Measurements from ENCODE around the gene TOX2. TPM values are rescaled to one million over a fixed set of nuclear protein-coding genes. Genes with fewer than 3 reads are reported as not detected.

Gene TOX2
- total RNA-seq, 1 experiment from 2014 or later = 1.6 TPM

- Histone ChIP-seq H3K4me3 (ENCODE audit: insufficient read depth, low read depth, low read length) (no peak overlapping the region), H3K36me3 (replicated peaks; ENCODE audit: control insufficient read depth, insufficient read depth, low read length) (no peaks in the 10 kb centered on the region), H3K27me3 (ENCODE audit: control insufficient read depth, insufficient read depth, low read length) (no peaks in the 10 kb centered on the region)
- DNase-seq = no peak
Observed at GRCh38 chr20:44050327-44050726, 135.7 kb downstream of the TOX2 start.

GRCh38 chr20:44050925-44051660 is 136.4 kb downstream of the TOX2 start:
- Histone ChIP-seq H3K4me3 (ENCODE audit: insufficient read depth, low read depth, low read length) (no peak overlapping the region), H3K36me3 (replicated peaks; ENCODE audit: control insufficient read depth, insufficient read depth, low read length) (no peaks in the 10 kb centered on the region), H3K27me3 (ENCODE audit: control insufficient read depth, insufficient read depth, low read length) (no peaks in the 10 kb centered on the region)
- DNase-seq = no peak

- H3K27me3 ChIP-seq (ENCODE audit: control insufficient read depth, insufficient read depth, low read length) = no peaks in the 10 kb centered on the region
- no peak overlapping the region for H3K4me3 ChIP-seq (ENCODE audit: insufficient read depth, low read depth, low read length)
- DNase-seq = no peak
- H3K36me3 ChIP-seq (replicated peaks; ENCODE audit: control insufficient read depth, insufficient read depth, low read length) = no peaks in the 10 kb centered on the region
Observed at GRCh38 chr20:44051661-44052000, 137.0 kb downstream of the TOX2 start.

DNA sequence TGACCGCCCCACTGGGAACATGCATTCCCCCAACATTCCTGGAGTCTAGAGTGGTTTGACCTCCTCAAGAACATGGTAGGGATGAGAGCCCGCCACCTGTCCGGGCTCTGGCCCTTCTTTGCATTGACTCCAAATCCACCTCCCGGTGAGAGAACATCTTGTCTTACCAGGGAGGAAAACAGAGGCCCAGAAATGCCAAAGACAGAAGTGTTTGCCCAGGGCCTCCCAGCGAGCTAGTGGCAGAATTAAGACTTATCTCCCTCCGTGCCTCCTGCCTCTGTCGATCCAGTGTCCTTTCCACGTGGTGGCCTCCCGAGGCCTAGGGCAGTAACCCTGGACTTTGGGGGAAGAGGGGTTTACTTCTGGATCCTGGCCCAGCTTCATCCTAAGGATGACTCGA is 137.5 kb downstream of the TOX2 start:
- Histone ChIP-seq H3K36me3 (replicated peaks; ENCODE audit: control insufficient read depth, insufficient read depth, low read length) (no peaks in the 10 kb centered on the region), H3K4me3 (ENCODE audit: insufficient read depth, low read depth, low read length) (no peak overlapping the region), H3K27me3 (ENCODE audit: control insufficient read depth, insufficient read depth, low read length) (no peaks in the 10 kb centered on the region)
- DNase-seq = no peak

DNA sequence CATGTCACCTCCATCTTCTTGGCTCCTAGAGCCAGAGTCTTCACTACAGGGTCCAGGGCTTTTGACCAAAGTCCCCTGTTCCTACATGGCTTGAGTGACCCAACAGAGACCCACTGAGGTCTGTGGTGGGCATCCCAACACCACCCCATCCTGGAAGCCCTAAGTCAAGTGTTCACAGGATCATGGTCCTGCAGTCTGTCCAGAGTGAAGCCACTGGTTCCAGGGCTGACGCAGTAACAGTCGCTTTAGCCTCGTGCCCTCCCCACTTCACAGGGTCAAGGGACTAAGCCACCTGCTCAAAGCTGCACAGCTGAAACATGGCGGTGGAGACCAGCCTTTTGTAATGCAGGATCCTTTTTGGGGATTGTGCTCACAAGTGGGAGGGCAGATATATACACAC is 138.4 kb downstream of the TOX2 start:
- no peak for DNase-seq
- no peaks in the 10 kb centered on the region for H3K27me3 ChIP-seq (ENCODE audit: control insufficient read depth, insufficient read depth, low read length)
- no peak overlapping the region for H3K4me3 ChIP-seq (ENCODE audit: insufficient read depth, low read depth, low read length)
- H3K36me3 ChIP-seq (replicated peaks; ENCODE audit: control insufficient read depth, insufficient read depth, low read length) = no peaks in the 10 kb centered on the region

GRCh38 chr20:44054118-44054517 is 139.5 kb downstream of the TOX2 start:
- DNase-seq = no peak
- no peaks in the 10 kb centered on the region for H3K27me3 ChIP-seq (ENCODE audit: control insufficient read depth, insufficient read depth, low read length)
- no peak overlapping the region for H3K4me3 ChIP-seq (ENCODE audit: insufficient read depth, low read depth, low read length)
- no peaks in the 10 kb centered on the region for H3K36me3 ChIP-seq (replicated peaks; ENCODE audit: control insufficient read depth, insufficient read depth, low read length)

DNA sequence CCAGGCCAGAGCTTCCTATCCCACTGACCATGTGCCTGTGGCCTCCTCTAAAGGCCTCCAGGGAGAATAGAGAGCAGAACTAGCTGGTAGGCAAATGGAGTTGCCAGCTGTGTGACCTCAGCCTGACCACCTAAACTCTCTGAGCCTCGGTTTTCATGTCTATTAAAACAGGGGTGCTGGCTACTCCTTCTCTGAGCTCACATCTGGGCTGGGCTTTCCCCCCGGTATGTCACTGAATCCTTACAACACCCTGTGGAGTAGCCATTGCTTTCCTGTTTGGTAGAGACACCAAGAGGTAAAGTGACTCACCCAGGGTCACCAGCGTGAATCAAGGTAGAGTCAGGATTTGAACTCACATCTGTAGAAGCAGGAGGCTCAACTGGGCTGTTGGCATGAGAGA is 140.2 kb downstream of the TOX2 start:
- Histone ChIP-seq H3K27me3 (ENCODE audit: control insufficient read depth, insufficient read depth, low read length) (no peaks in the 10 kb centered on the region), H3K4me3 (ENCODE audit: insufficient read depth, low read depth, low read length) (no peak overlapping the region), H3K36me3 (replicated peaks; ENCODE audit: control insufficient read depth, insufficient read depth, low read length) (no peaks in the 10 kb centered on the region)
- DNase-seq = no peak

- Histone ChIP-seq H3K4me3 (ENCODE audit: insufficient read depth, low read depth, low read length) (no peak overlapping the region), H3K36me3 (replicated peaks; ENCODE audit: control insufficient read depth, insufficient read depth, low read length) (no peaks in the 10 kb centered on the region), H3K27me3 (ENCODE audit: control insufficient read depth, insufficient read depth, low read length) (no peaks in the 10 kb centered on the region)
- DNase-seq = peak; percentile 79
Observed at GRCh38 chr20:44056010-44056698, 141.5 kb downstream of the TOX2 start.

DNA sequence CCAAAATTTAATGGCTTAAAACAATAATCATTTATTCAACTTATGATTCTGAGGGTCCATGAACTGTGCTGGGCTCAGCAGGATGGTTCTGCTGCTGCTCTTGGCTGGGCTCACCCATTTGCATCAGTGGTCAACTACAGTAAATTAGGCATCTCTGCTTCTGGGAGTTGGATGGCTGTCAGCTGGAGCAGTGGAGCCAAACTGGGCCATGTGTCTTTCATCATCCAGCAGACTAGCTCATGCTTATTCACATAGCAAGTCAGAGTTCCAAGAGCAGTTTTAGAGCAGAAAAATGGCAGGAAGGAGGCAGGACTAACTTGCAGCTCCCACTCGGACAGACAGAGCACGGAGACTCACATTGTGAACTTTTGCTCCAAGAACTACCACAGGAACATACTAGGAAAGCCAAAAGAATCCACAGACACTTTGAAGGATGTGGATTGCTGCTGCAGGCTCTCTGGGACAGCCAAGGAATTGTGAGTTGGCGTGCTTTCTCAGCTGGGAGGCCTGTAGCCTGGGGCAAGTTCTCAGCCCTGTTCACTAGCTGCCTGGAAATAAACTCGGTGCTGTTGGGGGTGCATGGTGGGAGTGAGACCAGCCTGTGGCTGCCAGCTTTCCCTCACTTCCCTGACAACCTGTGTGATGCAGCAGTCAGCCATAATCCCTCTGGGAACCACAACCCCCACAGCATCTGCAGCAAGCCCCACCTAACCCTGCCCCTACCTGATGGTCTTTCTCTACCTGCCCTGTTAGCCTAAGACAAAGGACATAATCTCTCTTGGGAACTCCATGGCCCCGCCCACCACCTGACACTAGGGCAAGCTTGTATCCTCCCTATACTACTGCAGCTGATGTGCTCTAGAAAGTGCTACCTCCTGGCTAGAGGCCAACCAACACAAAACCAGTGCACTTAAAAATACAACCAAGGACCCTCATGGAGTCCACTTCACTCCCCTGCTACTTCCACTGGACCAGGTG is 143.3 kb downstream of the TOX2 start:
- no peaks in the 10 kb centered on the region for H3K27me3 ChIP-seq (ENCODE audit: control insufficient read depth, insufficient read depth, low read length)
- H3K4me3 ChIP-seq (ENCODE audit: insufficient read depth, low read depth, low read length) = no peak overlapping the region
- DNase-seq = no peak
- H3K36me3 ChIP-seq (replicated peaks; ENCODE audit: control insufficient read depth, insufficient read depth, low read length) = no peaks in the 10 kb centered on the region

GRCh38 chr20:44064501-44065400 is 150.1 kb downstream of the TOX2 start:
- Histone ChIP-seq H3K27me3 (ENCODE audit: control insufficient read depth, insufficient read depth, low read length) (no peaks in the 10 kb centered on the region), H3K4me3 (ENCODE audit: insufficient read depth, low read depth, low read length) (no peak overlapping the region), H3K36me3 (replicated peaks; ENCODE audit: control insufficient read depth, insufficient read depth, low read length) (no peaks in the 10 kb centered on the region)
- DNase-seq = no peak

- DNase-seq = no peak
- H3K36me3 ChIP-seq (replicated peaks; ENCODE audit: control insufficient read depth, insufficient read depth, low read length) = no peaks in the 10 kb centered on the region
- no peak overlapping the region for H3K4me3 ChIP-seq (ENCODE audit: insufficient read depth, low read depth, low read length)
- no peaks in the 10 kb centered on the region for H3K27me3 ChIP-seq (ENCODE audit: control insufficient read depth, insufficient read depth, low read length)
Observed at GRCh38 chr20:44065401-44066340, 151.0 kb downstream of the TOX2 start.

GRCh38 chr20:44066645-44067606 is 152.3 kb downstream of the TOX2 start:
- Histone ChIP-seq H3K27me3 (ENCODE audit: control insufficient read depth, insufficient read depth, low read length) (no peaks in the 10 kb centered on the region), H3K36me3 (replicated peaks; ENCODE audit: control insufficient read depth, insufficient read depth, low read length) (no peaks in the 10 kb centered on the region), H3K4me3 (ENCODE audit: insufficient read depth, low read depth, low read length) (no peak overlapping the region)
- DNase-seq = no peak

Measured in H7 (cell line).